HEK293 (cell line): ENCODE results near the gene RNF41.

Source experiments
- CTCF ChIA-PET: fragments of 350-600 bp; formaldehyde crosslinking; extraction: SDS; loops from one replicate; lab custom pipeline; 2021; ENCODE audit warnings: antibody characterized with exemption; lab: Yijun Ruan, JAX
- POLR2A ChIA-PET: fragments of 300-600 bp; formaldehyde crosslinking; extraction: SDS; loops from one replicate; lab custom pipeline; 2020; ENCODE audit warnings: antibody characterized with exemption, inconsistent platforms; lab: Yijun Ruan, JAX
- H3K27ac ChIP-seq: fragments of 200-500 bp; sonication (Bioruptor generic); 2 replicates; pipeline ENCODE4 v1.5.1; 2014; ENCODE audit warnings: low read depth, low read length, control low read depth, inconsistent platforms; ENCODE audit errors: extremely low read depth
- H3K36me3 ChIP-seq, 2 experiments: fragments of 200-500 bp in 1 of 2; sonication (Bioruptor generic) in 1 of 2; 1 replicate in 1 of 2; 2 replicates in 1 of 2; pipeline ENCODE4 v1.5.1; 2014 to 2017; ENCODE audit warnings: inconsistent platforms in 2 of 2, low read length in 2 of 2; ENCODE audit not compliant: control insufficient read depth in 2 of 2, insufficient read depth in 1 of 2
- H3K4me1 ChIP-seq: fragments of 200-500 bp; sonication (Bioruptor generic); 2 replicates; pipeline ENCODE4 v1.5.1; 2014; ENCODE audit warnings: mild to moderate bottlenecking, low read length, inconsistent platforms; ENCODE audit not compliant: control insufficient read depth, insufficient read depth
- H3K4me3 ChIP-seq: 2 replicates; pipeline ENCODE4 v1.5.1; 2011; ENCODE audit warnings: low read depth, mild to moderate bottlenecking, control low read depth, low read length, moderate library complexity
- H3K9me3 ChIP-seq: fragments of 200-500 bp; sonication (Bioruptor generic); 2 replicates; pipeline ENCODE4 v1.5.1; 2014; ENCODE audit warnings: low read depth, low read length, inconsistent platforms; ENCODE audit not compliant: control insufficient read depth, insufficient read depth
- BCL11B ChIP-seq: fragments of 450-650 bp; formaldehyde crosslinking; IDR thresholded peaks from 2 replicates; pipeline ENCODE4 v1.5.1; 2016; ENCODE audit warnings: low read depth, missing biosample characterization, missing genetic modification characterization
- MYNN ChIP-seq: fragments of 450-650 bp; formaldehyde crosslinking; IDR thresholded peaks from 2 replicates; pipeline ENCODE4 v1.5.1; 2016; ENCODE audit warnings: missing biosample characterization, missing genetic modification characterization, borderline replicate concordance
- PATZ1 ChIP-seq: fragments of 450-650 bp; formaldehyde crosslinking; IDR thresholded peaks from 2 replicates; pipeline ENCODE4 v1.5.1; 2016; ENCODE audit warnings: missing biosample characterization, missing genetic modification characterization
- PRDM10 ChIP-seq: fragments of 450-650 bp; formaldehyde crosslinking; IDR thresholded peaks from 2 replicates; pipeline ENCODE4 v1.5.1; 2016; ENCODE audit warnings: missing biosample characterization, missing genetic modification characterization
- TRIM28 ChIP-seq: IDR thresholded peaks from 2 replicates; pipeline ENCODE4 v1.6.1; 2011; ENCODE audit warnings: low read length, control low read depth, borderline replicate concordance
- ZBTB26 ChIP-seq: fragments of 450-650 bp; formaldehyde crosslinking; optimal IDR thresholded peaks from 2 replicates; pipeline ENCODE3; 2016; ENCODE audit warnings: missing biosample characterization, mild to moderate bottlenecking, missing genetic modification characterization
- ZNF121 ChIP-seq: fragments of 450-650 bp; formaldehyde crosslinking; IDR thresholded peaks from 2 replicates; pipeline ENCODE4 v1.5.1; 2016; ENCODE audit warnings: missing biosample characterization, missing genetic modification characterization
- ZNF202 ChIP-seq: fragments of 450-650 bp; formaldehyde crosslinking; IDR thresholded peaks from 2 replicates; pipeline ENCODE4 v1.5.1; 2016; ENCODE audit warnings: missing biosample characterization, missing genetic modification characterization, borderline replicate concordance
- ZNF23 ChIP-seq: fragments of 450-650 bp; formaldehyde crosslinking; IDR thresholded peaks from 2 replicates; pipeline ENCODE4 v1.5.1; 2016; ENCODE audit warnings: missing biosample characterization, missing genetic modification characterization, borderline replicate concordance
- ZNF548 ChIP-seq: fragments of 450-650 bp; formaldehyde crosslinking; IDR thresholded peaks from 2 replicates; pipeline ENCODE4 v1.5.1; 2016; ENCODE audit warnings: missing biosample characterization, missing genetic modification characterization
- ZNF561 ChIP-seq: fragments of 450-650 bp; IDR thresholded peaks from 2 replicates; pipeline ENCODE4 v1.5.1; 2018; ENCODE audit warnings: missing biosample characterization, missing genetic modification characterization, borderline replicate concordance
- ZNF600 ChIP-seq: fragments of 450-650 bp; formaldehyde crosslinking; IDR thresholded peaks from 2 replicates; pipeline ENCODE4 v1.5.1; 2016; ENCODE audit warnings: missing biosample characterization, missing genetic modification characterization
- ZNF692 ChIP-seq: fragments of 450-650 bp; formaldehyde crosslinking; IDR thresholded peaks from 2 replicates; pipeline ENCODE4 v1.5.1; 2016; ENCODE audit warnings: missing biosample characterization, missing genetic modification characterization
- ZNF747 ChIP-seq: fragments of 450-650 bp; formaldehyde crosslinking; IDR thresholded peaks from 2 replicates; pipeline ENCODE4 v1.5.1; 2016; ENCODE audit warnings: missing biosample characterization, missing genetic modification characterization
- ZNF768 ChIP-seq: fragments of 450-650 bp; formaldehyde crosslinking; IDR thresholded peaks from 2 replicates; pipeline ENCODE4 v1.5.1; 2018; ENCODE audit warnings: missing biosample characterization, mild to moderate bottlenecking, missing genetic modification characterization

RNF41 gene

GRCh38 chr12:56257491-56258067, 35.9 kb upstream of the RNF41 start (continued):
- peak; percentile 39; the same call in 1 of the 2 replicates for TF ChIP-seq PATZ1 (tag by site-specific recombination)
- TF ChIP-seq ZNF548 (tag by site-specific recombination) = no peak
- TF ChIP-seq ZNF600 (tag by site-specific recombination) = peak; percentile 84
- no peak for TF ChIP-seq ZNF121 (tag by site-specific recombination)
- TF ChIP-seq ZNF768 (tag by site-specific recombination) = no peak

- Histone ChIP-seq H3K27ac (peak overlapping the region; percentile 90; the same call in 1 of the 2 replicates), H3K4me3 (peak overlapping the region; percentile 92), H3K9me3 (no peaks in the 10 kb centered on the region), H3K4me1 (peaks cover 13% of the 10 kb centered on the region), H3K36me3 (peaks cover 25 to 51% of the 10 kb centered on the region in 2 experiments)
- no peak for TF ChIP-seq TRIM28
- no peak for TF ChIP-seq ZNF747 (tag by site-specific recombination)
- no peak for TF ChIP-seq ZNF692
- TF ChIP-seq ZNF23 (tag by site-specific recombination) = no peak
- no peak for TF ChIP-seq MYNN (tag by site-specific recombination)
- TF ChIP-seq ZNF561 (tag by site-specific recombination) = no peak
- no peak for TF ChIP-seq PRDM10
- TF ChIP-seq ZBTB26 = no peak
- TF ChIP-seq ZNF202 (tag by site-specific recombination) = no peak
- no peak for TF ChIP-seq BCL11B
- ChIA-PET POLR2A (interaction anchor here (0.7 to 3.5 kb wide), 5 partner anchors 9 to 138 kb away, joined by 3 to 26 read pairs (median 4); partner anchors contain the start of gene COQ10A), CTCF (interaction anchor here (0.5 to 2.3 kb wide), 15 partner anchors 11 to 1876 kb away, joined by 3 to 10 read pairs (median 4); partner anchors contain the start of genes RNF41 and SMARCC2)
These were observed 35.3 kb upstream of the RNF41 start for GRCh38 chr12:56257071-56257470.
